Lung (tissue), 12 donors: ENCODE data around the gene ANKRD34B. TPM values are rescaled to one million over a fixed set of nuclear protein-coding genes. Genes with fewer than 3 reads are reported as not detected.
"Not testable (repeated sequence)": the region's sequence is repeated elsewhere in the genome, so short reads cannot be mapped to it uniquely, and the experiment has no call there.

Experiments used
- ATAC-seq: fragments of 200-7000 bp; cut with Tn5 transposase; one replicate; pipeline ENCODE4 v1.9.1; 2020; ENCODE audit warnings: moderate number of reproducible peaks; ENCODE audit not compliant: insufficient read depth, low FRiP score
- DNase-seq, 3 donors: peaks; one replicate each; pipeline ENCODE4 v3.0.0-alpha.2; 2013 to 2017
- H3K27ac ChIP-seq, 2 donors: one replicate each; pipeline ENCODE4 v1.5.1; 2013; ENCODE audit warnings: mild to moderate bottlenecking in 2 of 2, moderate library complexity in 2 of 2, control low read depth in 1 of 2, inconsistent platforms in 1 of 2, low read depth in 1 of 2, low read length in 1 of 2
- H3K27me3 ChIP-seq, 3 donors: one replicate each; pipeline ENCODE4 v1.5.1; 2013; ENCODE audit warnings: low read length in 2 of 3; ENCODE audit not compliant: control insufficient read depth in 3 of 3, insufficient read depth in 3 of 3
- H3K36me3 ChIP-seq, 4 donors: one replicate each; pipeline ENCODE4 v1.5.1; 2013; ENCODE audit warnings: low read length in 4 of 4, mild to moderate bottlenecking in 1 of 4, moderate library complexity in 1 of 4; ENCODE audit not compliant: control insufficient read depth in 4 of 4, insufficient read depth in 4 of 4
- H3K4me1 ChIP-seq, 5 donors: one replicate each; pipeline ENCODE4 v1.5.1; 2013; ENCODE audit warnings: low read length in 5 of 5, mild to moderate bottlenecking in 2 of 5, moderate library complexity in 1 of 5; ENCODE audit not compliant: control insufficient read depth in 5 of 5, insufficient read depth in 5 of 5
- H3K4me3 ChIP-seq: one replicate; pipeline ENCODE4 v1.5.1; 2013; ENCODE audit warnings: mild to moderate bottlenecking, control low read depth, moderate library complexity
- H3K9ac ChIP-seq, 2 donors: one replicate each; pipeline ENCODE4 v1.5.1; 2013; ENCODE audit warnings: low read length in 2 of 2, control low read depth in 1 of 2; ENCODE audit not compliant: insufficient read depth in 1 of 2
- H3K9me3 ChIP-seq, 4 donors: one replicate each; pipeline ENCODE4 v1.5.1; 2013; ENCODE audit warnings: low read length in 3 of 4, mild to moderate bottlenecking in 1 of 4, moderate library complexity in 1 of 4; ENCODE audit not compliant: control insufficient read depth in 4 of 4, insufficient read depth in 3 of 4
- CTCF ChIP-seq: IDR thresholded peaks from 2 replicates; pipeline ENCODE4 v1.5.1; 2012; ENCODE audit warnings: mild to moderate bottlenecking; ENCODE audit errors: control extremely low read depth, extremely low read depth
- whole genome bisulfite sequencing, 2 donors: extraction: QIAGEN DNeasy Blood & Tissue Kit; methylation state at CpG; one replicate each; pipeline ENCODE4 v1.1.7; 2013; 5-methylcytosine and 5-hydroxymethylcytosine counted together
- polyA plus RNA-seq, 2 donors: library from polyadenylated mRNA; stranded (reverse); fragments of 200-250 nt; gene quantifications; one replicate each; pipeline ENCODE4 v1.2.1, GENCODE V29; 2013
- total RNA-seq, 2 donors: library from RNA; depleted of rRNA in 1 of 2; stranded (reverse); fragments of >200 nt in 1 of 2; gene quantifications; one replicate each; pipeline ENCODE4 v1.2.1, GENCODE V29; 2014 to 2021
- donor health status: control.
- donor health status: control.
- donor health status: Bipolar disorder and iron deficiency.
- donor health status: healthy.
- donor health status: DM: yes; HTN: yes; CAD: no.

ANKRD34B gene
- total and polyA plus RNA-seq, 4 donors, result 0.13 to 0.34 TPM; not detected in 2

- H3K4me1 ChIP-seq, result peaks cover 0 to 2% (median 0%) of the 10 kb centered on the region in 5 donors
- H3K4me3 ChIP-seq, result no peak overlapping the region
- TF ChIP-seq CTCF, result no peak
- H3K27ac ChIP-seq, result no peak overlapping the region
- DNase-seq (no peak), ATAC-seq (no peak)
- WGBS, 2 donors, result 86 to 91% methylated on average over 5 of the region's 5 CpGs
- H3K9ac ChIP-seq, result no peak overlapping the region
- H3K36me3 ChIP-seq, result no peaks in the 10 kb centered on the region
- H3K9me3 ChIP-seq, result peaks cover 0 to 2% (median 0%) of the 10 kb centered on the region in 4 donors
- no peaks in the 10 kb centered on the region for H3K27me3 ChIP-seq
Observed at GRCh38 chr5:80590766-80591165, 20.7 kb upstream of the ANKRD34B start.

- Histone ChIP-seq H3K9ac (no peak overlapping the region), H3K9me3 (peaks cover 0 to 2% (median 0%) of the 10 kb centered on the region in 4 donors), H3K4me3 (no peak overlapping the region), H3K4me1 (peaks cover 0 to 2% (median 0%) of the 10 kb centered on the region in 5 donors), H3K27ac (no peak overlapping the region), H3K36me3 (no peaks in the 10 kb centered on the region), H3K27me3 (no peaks in the 10 kb centered on the region)
- no peak for DNase-seq
- WGBS, 2 donors, result 85 to 89% methylated on average over 8 of the region's 8 CpGs
- TF ChIP-seq CTCF, result no peak
- no peak for ATAC-seq
Observed at GRCh38 chr5:80588858-80589540, 18.9 kb upstream of the ANKRD34B start.

- ATAC-seq (no peak), DNase-seq (no peak)
- H3K4me1 ChIP-seq, result no peaks in the 10 kb centered on the region
- TF ChIP-seq CTCF, result no peak
- H3K27ac ChIP-seq, result no peak overlapping the region
- H3K4me3 ChIP-seq, result no peak overlapping the region
- H3K9ac ChIP-seq, result no peak overlapping the region
- no peaks in the 10 kb centered on the region for H3K9me3 ChIP-seq
- no peaks in the 10 kb centered on the region for H3K27me3 ChIP-seq
- no peaks in the 10 kb centered on the region for H3K36me3 ChIP-seq
- WGBS, 2 donors, result 90 to 94% methylated on average over 6 of the region's 6 CpGs
Observed at GRCh38 chr5:80584770-80585169, 14.7 kb upstream of the ANKRD34B start.

GRCh38 chr5:80580291-80580690 is 10.2 kb upstream of the ANKRD34B start:
- H3K9ac ChIP-seq, H3K27ac ChIP-seq, H3K36me3 ChIP-seq, H3K27me3 ChIP-seq, H3K4me1 ChIP-seq, ATAC-seq, H3K4me3 ChIP-seq, DNase-seq, H3K9me3 ChIP-seq: not testable (repeated sequence)
- WGBS, 2 donors, result 90 to 94% methylated on average over 2 to 3 of the region's 3 CpGs
